Activated T-cell treated with anti-CD3 and anti-CD28 coated beads, Interleukin-2, amount 50 U/mL, for 48 hours (primary cell): Measurements from ENCODE around the gene N4BP2L1.

ENCODE experiments used
- DNase-seq, 2 experiments: peaks; one replicate each; pipeline ENCODE4 v3.0.0-alpha.2; 2020

Gene N4BP2L1

DNA sequence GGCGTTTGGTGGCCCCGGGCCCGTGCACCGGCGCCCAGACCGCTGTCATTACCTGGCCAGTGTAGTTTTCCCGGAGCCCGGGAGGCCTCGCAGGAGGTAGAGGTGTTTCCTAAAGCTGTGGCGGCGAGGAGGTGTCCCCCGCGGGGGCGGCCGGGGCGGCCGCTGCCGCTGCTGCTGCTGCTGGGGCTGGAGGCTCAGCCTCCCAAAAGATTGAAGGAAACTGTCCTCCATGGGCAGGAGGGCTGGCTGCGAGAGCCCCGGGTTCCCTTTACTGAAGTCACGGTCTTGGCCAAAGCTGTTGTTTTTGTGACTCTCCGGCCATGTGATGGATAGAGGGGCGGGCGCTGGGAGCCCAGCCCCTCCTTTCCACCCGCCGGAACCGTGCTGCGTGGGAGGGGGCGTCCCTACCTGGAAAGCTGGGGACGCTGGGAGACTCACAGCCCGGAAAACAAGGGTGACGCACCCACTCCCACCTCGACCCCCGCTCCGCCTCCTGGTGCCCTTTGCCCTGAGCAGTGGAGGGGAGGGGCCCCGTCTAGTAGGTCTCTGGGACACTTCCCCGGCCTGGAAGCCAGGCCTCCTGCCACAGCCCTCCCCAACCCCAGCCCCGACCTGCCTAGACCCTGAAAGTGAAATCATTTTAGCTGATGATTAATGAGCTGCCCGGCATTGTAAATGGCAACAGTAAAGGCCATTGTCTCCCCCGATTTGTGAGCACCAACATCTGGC lies at the start of gene N4BP2L1:
N4BP2L1 (minus strand) TSS at position 279 of the 729 bp plus-strand sequence; CDS start at position 231, 48 bp downstream.
- DNase-seq, result peak; percentile 89 to 91

DNA sequence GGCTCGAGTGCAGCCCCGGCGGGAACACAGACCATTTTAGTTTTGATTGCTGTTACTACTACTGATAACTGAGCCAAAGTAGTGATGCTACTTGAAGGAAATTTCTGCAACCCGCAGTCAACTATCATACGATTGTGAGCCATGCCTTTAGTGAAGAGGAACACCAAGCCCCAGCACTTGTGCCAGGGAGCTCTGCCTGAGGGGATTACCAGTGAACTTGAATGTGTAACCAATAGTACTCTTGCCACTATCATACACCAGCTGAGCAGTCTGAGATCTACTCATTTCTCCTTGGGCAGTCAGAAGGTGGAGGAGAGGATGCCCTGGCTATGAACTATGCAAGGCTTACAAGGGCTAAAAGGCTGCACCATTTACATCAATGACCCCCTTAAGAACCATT lies 49.0 kb upstream of the N4BP2L1 start:
- no peak for DNase-seq

DNA sequence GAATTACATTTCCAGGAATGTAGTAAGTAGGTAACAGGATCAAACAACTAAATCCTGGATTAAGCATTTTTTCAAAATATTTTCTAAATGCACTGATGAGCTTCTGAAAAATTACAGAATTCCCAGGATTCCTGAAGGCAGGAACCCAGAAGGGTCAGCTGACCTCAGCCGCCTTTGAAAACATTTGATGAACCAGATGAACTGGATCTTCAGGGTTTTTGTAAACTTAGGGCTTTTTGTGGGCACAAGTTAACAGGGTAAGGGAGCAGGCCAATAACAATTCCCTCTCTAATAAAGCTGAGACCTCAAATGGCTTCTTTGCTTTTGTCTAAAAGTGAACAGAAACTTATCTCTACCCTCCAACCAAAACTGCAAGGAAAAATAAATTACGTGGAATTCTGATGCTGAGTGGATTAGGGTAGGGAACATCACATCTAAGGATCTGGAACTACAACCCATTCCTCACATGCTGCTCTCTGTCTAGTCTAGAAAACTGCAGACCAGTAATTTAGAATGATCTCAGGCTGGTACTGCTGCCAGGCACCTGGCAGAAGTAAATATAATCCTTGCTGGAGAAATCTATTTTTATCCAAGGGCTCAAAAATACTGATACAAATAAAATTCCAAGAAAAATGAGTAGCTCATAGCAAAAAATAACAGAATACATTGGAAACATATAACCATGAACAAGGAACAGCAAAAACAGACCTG lies 48.2 kb upstream of the N4BP2L1 start:
- DNase-seq, result no peak

DNA sequence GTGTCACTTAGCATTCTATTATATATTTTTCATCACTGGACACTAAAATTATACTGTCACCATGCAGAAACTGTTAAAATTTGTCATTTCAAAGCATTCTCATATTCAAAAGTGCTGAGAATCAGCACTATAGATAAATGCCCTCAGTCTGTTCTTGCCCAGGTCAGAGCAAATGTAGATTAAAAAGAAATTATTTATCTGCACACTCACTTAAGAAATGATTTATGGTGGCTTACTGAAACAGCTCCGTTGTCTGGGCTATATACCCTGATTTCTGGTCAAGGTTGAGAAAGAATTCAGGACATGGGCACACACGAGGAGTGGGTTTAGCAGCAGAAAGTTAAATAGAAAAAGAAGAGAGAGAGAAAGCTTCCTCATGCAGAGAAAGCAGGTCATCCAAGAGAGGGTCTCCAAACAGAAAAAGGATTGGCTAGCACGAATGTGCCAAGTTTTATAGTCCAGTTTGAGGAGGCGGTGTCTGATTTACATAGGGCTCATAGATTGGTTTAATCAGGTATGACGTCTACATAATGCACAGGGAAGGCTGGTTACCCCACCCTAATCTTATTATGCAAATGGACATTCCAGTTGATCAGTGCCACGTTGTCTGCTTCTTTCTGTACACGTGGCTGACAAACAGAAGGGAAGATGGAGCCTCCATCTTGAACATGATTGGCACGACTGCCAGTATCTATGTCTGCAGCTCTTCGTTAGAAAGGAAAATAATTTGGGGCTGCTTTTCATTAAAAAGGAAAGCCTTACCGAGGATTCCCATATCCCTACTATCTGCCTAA lies 47.3 kb upstream of the N4BP2L1 start:
- no peak for DNase-seq

DNA sequence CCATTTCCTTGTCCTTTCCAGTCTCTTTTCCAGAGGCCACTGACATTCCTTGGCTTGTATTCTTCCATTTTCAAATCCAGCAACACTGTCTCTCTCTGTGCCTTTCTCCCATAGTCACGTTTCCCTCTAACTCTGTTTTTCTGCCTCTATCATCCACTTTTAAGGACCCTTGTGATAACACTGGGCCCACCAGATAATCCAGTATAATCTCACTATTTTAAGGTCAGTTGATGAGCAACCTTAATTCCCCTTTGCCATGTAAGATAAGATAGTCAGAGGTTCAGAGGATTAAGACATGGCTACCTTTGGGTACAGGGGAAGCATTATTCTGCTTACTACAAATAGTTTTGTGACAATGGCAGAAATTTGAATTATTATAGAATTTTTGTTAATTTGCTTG lies 45.7 kb upstream of the N4BP2L1 start:
- no peak for DNase-seq

DNA sequence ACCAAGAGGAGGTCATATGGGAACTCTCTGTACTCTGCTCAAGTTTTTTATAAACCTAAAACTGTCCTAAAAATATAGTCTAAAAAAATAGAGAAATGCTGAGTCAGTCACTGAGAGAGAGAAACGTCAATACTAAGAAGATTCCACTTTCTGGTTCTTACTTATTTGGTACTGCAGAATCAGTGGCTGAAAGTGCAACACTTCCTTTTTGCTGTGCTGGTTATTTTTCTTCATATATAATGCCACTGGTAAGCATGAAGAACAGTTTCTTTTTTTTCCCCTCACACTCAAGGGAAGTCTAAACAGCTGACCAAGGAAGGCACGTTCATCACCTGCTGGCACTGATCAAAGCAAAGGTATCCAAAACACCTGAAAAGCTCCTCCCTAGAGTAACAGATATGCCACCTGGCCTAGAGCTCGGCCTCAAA lies 44.3 kb upstream of the N4BP2L1 start:
- no peak for DNase-seq

DNA sequence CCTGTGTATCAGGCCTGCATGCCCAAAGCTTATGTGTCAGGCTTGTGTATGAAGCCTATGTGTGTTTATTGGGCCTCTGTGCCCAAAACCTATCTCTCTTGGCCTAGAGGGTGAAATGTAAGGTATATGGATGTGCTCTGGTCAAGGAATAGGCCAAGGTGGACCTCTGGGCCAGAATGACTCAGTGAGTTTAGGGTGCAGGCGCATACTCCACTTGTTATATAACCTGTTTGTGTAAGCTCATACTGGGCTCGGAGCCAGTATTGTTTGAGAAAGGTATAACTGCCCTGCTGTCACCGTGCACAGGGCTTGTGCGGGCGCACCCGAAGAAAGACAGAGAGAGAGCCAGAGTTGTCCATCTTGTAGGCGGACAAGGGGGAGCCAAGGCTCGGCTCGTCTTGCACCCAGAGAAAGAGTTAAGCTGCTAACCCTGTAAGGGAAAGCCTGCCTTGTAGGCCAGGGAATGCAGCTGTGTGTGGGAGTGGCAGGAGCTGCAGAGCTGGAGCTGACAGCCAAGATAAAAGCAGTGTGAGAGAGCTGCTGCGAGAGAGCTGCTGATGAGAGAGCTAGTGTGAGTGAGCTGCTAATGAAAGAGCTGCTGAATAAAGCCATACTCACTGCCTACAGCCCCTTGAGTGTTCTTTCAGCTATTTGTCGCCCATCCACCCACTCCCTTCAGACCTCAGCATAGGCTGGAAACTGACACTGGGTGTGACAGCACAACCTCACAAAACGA lies 43.4 kb upstream of the N4BP2L1 start:
- no peak for DNase-seq

DNA sequence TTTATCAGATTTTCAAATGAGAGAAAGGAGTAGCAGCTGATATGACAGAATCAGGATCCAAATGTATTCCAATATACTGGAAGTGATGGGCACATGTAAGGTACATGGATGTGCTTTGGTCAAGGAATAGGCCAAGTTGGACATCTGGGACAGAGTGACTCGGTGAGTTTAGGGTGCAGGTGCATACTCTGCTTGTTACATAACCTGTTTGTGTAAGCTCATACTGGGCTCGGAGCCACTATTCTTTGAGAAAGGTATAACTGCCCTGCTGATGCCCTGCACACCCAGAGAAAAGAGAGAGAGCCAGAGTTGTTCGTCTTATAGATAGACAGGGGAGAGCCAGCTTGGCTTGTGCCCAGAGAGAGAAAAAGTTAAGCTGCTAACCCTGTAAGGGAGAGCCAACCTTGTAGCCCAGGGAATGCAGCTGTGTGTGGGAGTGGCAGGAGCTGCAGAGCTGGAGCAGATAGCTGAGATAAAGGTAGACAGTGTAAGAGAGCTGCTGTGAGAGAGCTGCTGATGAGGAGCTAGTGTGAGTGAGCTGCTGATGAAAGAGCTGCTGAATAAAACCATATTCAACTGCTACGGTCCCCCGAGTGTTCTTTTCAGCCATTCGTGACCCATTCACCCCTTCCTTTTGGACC lies 40.7 kb upstream of the N4BP2L1 start:
- no peak for DNase-seq

DNA sequence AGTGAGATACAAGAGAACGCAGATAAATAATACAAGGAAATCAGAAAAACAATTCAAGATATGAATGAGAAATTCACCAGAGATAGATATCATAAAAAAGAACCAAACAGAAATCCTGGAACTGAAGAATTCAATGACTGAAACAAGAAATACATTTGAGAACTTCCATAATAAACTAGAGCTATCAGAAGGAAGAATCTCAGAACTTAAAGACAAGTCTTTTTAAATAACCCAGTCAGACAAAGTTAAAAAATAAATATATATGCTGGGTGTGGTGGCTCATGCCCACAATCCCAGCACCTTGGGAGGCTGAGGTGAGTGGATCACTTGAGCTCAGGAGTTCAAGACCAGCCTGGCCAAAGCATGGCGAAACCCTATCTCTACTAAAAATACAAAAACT lies 28.7 kb upstream of the N4BP2L1 start:
- no peak for DNase-seq

DNA sequence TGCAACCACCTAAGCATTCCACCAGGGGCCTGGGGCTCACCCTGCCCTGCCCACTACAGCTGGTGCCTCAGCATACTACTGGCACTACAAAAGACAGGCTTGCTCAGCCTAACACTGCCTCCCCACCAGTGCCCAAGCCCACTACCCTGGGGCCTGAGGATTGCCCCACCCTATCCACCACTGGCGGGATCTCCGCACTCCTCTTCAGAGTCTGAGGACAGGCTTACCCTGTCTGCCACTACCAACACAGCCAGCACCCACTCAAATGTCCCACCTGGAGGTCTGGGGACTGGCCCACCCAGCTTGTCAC lies 27.6 kb upstream of the N4BP2L1 start:
- DNase-seq, result no peak

DNA sequence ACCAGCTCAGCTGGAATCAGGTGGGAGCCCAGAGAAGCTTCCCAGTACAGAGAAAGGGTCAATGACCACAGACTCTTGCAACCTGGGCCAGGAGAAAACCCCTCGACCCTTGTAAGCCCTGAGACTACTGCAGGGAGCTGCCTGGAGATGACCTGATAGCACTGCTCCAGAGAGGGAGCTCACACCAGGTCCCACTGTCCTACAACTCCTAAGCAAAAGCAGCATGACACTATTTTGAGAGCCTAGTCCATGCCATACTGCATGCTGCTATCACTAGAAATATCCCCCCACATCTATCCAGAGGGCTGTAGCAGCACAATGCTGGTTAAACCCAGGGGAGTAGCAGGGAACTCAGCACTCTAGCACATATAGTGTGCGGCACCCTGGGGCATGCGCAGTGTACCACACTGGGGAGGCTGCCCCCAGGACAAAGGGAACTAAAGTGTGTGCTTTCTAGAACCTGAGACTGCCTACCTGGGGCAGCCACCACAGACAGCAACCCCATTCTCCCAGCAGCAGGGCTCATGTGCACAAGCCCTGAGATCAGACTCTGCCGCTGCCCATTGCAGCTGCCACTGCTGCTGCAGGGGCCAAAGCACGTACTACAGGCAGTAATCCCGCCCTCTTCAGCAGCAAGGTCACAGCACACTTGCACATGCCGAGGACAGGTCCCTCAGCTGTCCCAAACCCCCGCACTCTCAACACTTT lies 27.1 kb upstream of the N4BP2L1 start:
- DNase-seq, result no peak

DNA sequence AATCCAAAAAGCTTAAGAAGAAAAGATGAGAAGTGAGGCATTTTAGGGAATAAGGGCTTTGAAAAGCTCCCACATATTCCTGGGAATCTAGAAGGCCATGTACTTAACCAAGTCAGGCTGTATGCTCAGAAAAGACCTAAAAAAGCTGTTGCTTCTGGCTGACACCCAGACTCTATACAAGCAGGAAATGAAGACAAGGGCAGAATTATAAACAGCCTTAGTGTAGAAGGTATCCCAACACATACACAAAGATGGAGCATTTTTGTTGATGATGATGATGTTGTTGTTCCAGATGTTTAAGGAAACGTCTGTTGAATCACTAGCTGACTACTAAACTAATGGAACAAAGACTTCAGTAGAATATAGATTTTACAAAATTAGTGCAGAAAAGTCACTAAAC lies 26.1 kb upstream of the N4BP2L1 start:
- no peak for DNase-seq

DNA sequence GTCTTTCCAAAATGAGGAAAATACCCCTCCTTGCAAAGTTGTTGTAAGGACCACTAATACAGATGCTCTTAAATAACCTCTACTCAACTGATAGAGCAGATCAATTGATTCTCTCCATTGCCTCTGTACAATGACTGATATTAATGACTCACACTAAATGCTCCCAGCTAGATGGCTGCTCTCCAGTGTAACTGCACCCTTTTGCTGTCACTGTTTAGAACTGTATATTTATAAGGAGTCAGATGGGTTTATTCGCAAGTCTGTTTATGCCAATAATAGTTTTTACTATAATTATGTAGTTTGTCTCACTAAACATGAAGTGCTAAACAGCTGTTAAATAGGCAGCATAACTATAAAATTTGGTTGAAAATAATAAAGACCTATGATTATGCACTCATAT lies 21.0 kb upstream of the N4BP2L1 start:
- DNase-seq, result no peak

DNA sequence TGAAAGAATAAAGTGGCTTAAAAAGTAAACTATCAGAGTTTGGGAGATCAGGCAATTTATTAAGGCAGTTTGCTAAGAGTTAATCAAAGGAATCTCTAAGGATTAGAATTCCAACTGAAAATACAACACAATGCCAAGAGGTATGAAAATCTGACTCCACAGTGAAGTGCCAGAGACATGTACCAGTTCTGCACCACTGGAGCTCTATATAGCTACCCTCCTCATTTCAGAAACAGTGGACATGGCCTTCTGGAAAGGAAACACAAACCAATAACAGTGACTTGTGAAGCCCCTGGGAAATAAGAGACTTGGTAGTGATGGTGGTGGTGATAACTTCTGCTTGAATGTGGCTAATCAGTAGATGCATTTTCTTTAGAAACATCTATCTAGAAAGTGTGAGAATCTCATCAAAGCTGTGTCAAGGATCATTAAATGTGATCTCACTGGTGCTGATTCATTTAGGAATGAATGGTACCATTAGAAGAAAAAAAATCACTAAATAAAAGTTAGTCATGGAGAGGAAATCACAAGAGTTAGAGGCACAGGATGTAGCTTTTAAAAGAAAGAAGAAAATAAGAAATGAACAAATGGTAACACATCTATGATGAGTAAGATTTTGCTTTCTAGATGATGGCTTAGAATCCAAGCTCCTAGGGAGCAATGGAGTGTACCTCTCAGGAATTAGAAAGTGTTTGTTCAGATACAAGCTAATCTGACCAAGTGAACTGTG lies 20.1 kb upstream of the N4BP2L1 start:
- DNase-seq, result no peak

DNA sequence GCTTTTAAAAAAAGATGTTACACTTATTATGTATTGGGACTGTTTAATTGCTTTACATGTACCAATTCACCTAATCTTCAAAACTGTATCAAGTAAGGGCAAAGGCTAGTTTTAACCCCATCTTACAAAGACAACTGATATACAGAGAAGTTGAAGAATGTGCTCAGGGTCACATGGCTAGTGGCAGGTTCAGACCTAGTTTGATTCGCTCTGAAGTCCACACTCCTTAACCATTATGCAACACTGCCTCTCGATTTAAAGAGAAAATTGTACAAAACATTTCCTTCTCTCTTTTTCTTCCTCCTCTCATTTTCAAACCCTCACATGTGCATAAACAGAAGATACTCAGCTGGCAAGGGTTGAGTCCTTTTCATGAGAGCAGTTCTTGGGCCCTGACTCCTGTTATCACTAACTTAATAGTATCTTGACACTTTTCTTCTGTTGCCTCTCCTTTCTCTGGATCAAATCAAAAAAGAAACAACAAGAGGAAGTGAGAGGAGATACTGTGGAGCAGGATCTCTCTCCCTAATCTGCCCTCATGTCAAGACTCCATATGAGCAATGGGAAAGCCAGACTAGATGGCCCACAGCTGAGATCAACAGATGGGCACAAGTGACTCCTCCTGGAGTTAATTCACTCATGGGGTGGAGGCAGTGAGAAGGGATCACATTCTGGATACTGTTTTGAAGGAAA lies 19.0 kb upstream of the N4BP2L1 start:
- DNase-seq, result no peak

DNA sequence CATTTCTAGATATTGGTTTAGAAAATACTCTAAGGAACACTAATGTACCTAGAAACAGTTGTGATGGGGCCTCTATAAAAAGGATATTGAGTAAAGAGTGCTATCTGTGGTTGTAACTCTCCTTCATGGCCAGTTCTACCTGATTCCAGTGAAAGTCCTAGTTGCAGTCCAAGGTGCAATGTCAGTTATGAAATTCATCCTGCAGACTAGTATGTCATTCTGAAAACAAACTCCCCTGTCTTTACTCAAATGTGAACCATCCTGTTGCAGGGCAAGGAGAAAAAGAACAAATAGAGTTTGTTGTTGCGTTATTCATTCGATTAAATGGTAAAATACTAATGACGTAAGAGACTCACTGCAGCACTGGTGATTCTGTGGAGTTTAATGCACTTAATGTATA lies 18.3 kb upstream of the N4BP2L1 start:
- no peak for DNase-seq

DNA sequence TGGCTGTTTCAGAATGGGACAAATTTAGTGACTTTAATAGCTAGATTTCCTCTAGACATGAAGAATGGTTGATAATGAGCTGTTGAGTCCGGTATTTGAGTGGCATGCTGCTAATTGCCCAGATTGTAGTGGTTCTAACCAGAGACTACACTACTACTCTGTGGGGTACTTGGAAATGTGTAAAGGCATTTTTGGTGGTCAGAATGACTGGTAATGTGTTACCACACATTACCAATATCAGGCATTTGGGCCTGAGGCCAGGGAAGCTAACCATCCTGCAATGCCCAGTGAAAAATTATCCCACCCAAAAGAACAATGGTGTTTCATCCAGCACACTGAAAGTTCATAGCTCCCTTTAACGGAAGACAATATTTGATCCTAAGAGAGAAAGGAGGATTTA lies 17.5 kb upstream of the N4BP2L1 start:
- DNase-seq, result no peak

DNA sequence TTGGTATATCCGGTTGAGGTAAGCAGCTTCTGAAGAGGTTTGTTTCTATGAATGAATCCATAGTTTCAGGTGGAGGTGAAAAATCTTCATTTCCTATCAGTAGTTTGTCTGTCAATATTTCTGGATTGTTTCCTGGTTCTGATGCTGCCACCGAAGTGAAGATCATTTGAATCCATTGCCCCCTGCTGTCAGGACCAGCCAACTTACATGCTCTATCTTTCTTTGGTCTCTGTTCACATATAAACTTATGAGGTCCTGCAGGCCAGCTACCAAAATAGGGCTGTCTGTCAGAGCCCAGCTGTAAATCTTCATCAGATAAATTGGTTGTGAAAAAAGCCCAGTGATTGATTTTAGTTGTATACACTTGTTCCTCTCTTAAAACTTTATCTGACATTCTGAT lies 15.2 kb upstream of the N4BP2L1 start:
- DNase-seq, result no peak

DNA sequence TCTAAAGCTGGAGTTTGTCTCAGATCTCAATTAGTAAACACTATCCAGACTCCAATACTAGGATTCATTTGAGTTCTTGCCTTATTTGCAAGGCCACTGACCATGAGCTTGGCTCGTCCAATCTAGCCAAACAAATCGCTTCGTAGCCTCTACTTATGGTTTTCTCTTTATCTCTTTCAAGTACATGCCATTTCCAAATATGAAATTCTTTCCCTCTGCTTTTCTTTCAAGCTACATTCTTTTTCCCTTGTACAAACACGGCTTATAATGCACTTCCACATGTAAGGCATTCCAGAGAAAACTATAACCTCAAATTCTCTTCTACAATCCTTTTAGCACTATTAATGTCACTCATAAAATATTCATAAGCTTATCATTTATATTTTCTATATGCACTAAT lies 10.9 kb upstream of the N4BP2L1 start:
- DNase-seq, result no peak

DNA sequence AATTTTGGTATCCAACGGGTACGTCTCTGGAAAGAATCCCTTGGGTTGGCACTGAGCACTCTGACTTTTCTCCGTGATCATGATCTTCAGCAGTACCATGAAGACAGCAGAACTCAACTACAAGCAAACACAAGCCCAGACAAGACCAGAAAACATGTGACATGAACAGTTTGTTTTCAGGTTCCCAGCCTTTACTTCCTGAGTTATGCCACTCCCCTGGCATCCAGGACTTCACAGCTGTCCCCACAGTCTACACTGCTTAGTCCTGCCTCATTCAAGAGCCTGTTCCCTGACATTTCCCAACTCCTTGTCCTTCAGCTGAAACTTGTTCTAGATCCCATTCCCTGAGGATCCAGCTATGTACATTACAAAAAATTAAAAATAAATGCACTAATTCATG lies 4.9 kb upstream of the N4BP2L1 start:
- DNase-seq, result no peak

DNA sequence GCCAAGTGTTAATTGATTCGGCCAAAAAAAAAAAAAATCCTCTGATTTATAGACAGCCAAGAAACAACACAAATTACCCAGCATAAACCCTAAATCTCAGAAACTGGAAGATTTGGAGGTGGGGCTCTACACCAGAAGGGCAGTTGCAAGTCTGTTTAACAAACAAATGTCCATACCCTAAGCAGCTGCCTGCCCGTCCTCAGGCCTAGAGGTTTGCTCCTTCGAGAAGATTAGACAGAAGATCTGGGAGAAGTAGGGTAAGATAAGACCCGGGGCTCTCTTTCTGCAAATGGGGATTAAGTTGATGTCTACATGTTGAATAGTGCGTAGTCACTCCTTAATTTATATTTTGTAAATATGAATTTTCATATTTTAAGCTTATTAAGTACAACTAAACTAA lies 3.4 kb upstream of the N4BP2L1 start:
- no peak for DNase-seq
